Stimulated activated CD4-positive, alpha-beta T cell treated with anti-CD3 and anti-CD28 coated beads, Interleukin-1b, Interleukin-23, amount 100 ng/mL, for 4 hours (primary cell): ENCODE measurements around the gene PCDHA1.

ENCODE experiments used
- DNase-seq, 2 donors: peaks; one replicate each; pipeline ENCODE4 v3.0.0-alpha.2; 2020; ENCODE audit warnings: low read depth in 2 of 2

PCDHA1 gene

DNA sequence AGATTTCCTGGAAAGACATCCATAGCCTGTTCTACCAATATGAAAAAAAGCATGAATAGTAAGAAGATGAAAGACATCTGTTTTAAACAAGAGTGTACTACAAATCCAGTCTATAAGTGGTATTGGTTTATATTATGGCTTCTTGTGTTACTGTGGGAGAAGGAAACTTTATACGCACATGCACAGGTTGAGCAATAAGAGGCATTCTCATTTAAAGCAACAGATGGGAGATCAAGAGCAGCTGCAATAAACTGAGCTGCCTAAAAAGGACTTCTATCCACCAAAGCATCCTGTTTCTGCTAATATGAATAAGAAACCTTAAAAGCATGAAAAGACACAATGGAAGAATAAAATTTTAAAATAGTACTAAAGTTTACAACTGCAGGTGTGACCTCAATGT is 256.6 kb downstream of the PCDHA1 start:
- no peak for DNase-seq

- DNase-seq, result no peak
These were observed 264.9 kb downstream of the PCDHA1 start, which contains the start of gene PCDHB1 for GRCh38 chr5:141050622-141051520. PCDHB1 (plus strand) TSS chr5:141051374; CDS start chr5:141051471, 97 bp downstream.

- no peak for DNase-seq
These were observed 265.6 kb downstream of the PCDHA1 start for GRCh38 chr5:141051521-141051866.
